Esophagus squamous epithelium (tissue), 5 donors: ENCODE data around the gene YES1. TPM values are rescaled to one million over a fixed set of nuclear protein-coding genes. Genes with fewer than 3 reads are reported as not detected.
"Not testable (repeated sequence)": the region's sequence is repeated elsewhere in the genome, so short reads cannot be mapped to it uniquely, and the experiment has no call there.

Source experiments
- DNase-seq: peaks from one replicate; lab custom pipeline; 2025; lab: John Stamatoyannopoulos, UW
- H3K27ac ChIP-seq, 4 donors: fragments of 200-600 bp; sonication (generic); one replicate each; pipeline ENCODE4 v1.5.1; 2016 to 2019; ENCODE audit warnings: mild to moderate bottlenecking in 1 of 4
- H3K27me3 ChIP-seq, 4 donors: fragments of 200-600 bp; sonication (generic); 1 replicate in 3 of 4; 2 replicates in 1 of 4; pipeline versions ENCODE4 v1.5.1 to v1.6.0; 2017 to 2021; ENCODE audit warnings: antibody characterized with exemption in 1 of 4
- H3K36me3 ChIP-seq, 3 donors: fragments of 200-600 bp; sonication (generic); one replicate each; pipeline ENCODE4 v1.5.1; 2016 to 2019
- H3K4me1 ChIP-seq, 3 donors: fragments of 200-600 bp; sonication (generic); one replicate each; pipeline ENCODE4 v1.5.1; 2017 to 2019
- H3K4me3 ChIP-seq, 4 donors: fragments of 200-600 bp; sonication (generic); 1 replicate in 3 of 4; 2 replicates in 1 of 4; pipeline ENCODE4 v1.5.1; 2016 to 2019; ENCODE audit warnings: mild to moderate bottlenecking in 2 of 4, moderate library complexity in 1 of 4
- H3K9me3 ChIP-seq, 3 donors: fragments of 200-600 bp; sonication (generic); one replicate each; pipeline ENCODE4 v1.5.1; 2016 to 2019
- POLR2A ChIP-seq, 4 donors: fragments of 450-650 bp; IDR thresholded peaks; one replicate each; pipeline ENCODE4 v1.6.1; 2017; ENCODE audit warnings: antibody characterized with exemption in 4 of 4, mild to moderate bottlenecking in 4 of 4, moderate library complexity in 3 of 4
- WGBS, 2 donors: methylation state at CpG; one replicate each; pipeline ENCODE4 v1.1.5; 2018; 5-methylcytosine and 5-hydroxymethylcytosine counted together
- intact Hi-C: fragments of 100-400 bp; cut with DNase I; formaldehyde crosslinking; loops from one replicate; pipeline ENCODE4 v1.15.0; 2022
- total RNA-seq, 4 donors: library from RNA; depleted of rRNA; stranded (reverse); fragments of >200 nt; gene quantifications; one replicate each; pipeline ENCODE4 v1.1.0, GENCODE V29; 2016
- TF ChIP-seq, protein P1 (sequence below), 6 experiments: fragments of 450-650 bp in 4 of 6; fragments of 200-600 bp in 2 of 6; sonication (generic) in 2 of 6; IDR thresholded peaks; one replicate each; pipeline ENCODE4 v1.5.1; 2016 to 2019; ENCODE audit warnings: antibody characterized with exemption in 6 of 6, mild to moderate bottlenecking in 4 of 6, moderate library complexity in 4 of 6
- donor health status: DM: yes; HTN: yes; CAD: no.

YES1 gene
- total RNA-seq, 4 donors from 2014 or later, result 105 to 143 (median 125) TPM

DNA sequence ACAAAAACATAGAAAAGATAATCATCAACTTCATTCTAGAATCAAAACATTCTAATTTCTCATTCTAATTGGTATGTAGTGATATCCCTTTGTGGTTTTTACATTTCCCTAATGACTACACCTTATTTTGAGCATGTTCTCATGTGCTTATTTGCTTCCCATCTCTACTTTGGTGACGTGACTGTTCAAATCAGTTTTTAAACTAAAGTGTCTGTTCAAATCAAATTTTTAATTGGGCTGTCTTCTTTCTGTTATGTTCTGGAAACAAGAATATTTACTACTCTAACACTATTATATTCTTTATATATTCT is 45.5 kb downstream of the YES1 start:
- H3K36me3 ChIP-seq, result no peaks in the 10 kb centered on the region
- 89 to 90% methylated on average over 1 of the region's 1 CpG for WGBS, 2 donors
- no peak overlapping the region for H3K4me3 ChIP-seq
- TF ChIP-seq, protein P1, sequence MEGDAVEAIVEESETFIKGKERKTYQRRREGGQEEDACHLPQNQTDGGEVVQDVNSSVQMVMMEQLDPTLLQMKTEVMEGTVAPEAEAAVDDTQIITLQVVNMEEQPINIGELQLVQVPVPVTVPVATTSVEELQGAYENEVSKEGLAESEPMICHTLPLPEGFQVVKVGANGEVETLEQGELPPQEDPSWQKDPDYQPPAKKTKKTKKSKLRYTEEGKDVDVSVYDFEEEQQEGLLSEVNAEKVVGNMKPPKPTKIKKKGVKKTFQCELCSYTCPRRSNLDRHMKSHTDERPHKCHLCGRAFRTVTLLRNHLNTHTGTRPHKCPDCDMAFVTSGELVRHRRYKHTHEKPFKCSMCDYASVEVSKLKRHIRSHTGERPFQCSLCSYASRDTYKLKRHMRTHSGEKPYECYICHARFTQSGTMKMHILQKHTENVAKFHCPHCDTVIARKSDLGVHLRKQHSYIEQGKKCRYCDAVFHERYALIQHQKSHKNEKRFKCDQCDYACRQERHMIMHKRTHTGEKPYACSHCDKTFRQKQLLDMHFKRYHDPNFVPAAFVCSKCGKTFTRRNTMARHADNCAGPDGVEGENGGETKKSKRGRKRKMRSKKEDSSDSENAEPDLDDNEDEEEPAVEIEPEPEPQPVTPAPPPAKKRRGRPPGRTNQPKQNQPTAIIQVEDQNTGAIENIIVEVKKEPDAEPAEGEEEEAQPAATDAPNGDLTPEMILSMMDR (IDR thresholded peaks at IDR 0.05), result no peak
- no peak for TF ChIP-seq POLR2A (IDR thresholded peaks at IDR 0.05)
- DNase-seq, result no peak
- no peaks in the 10 kb centered on the region for H3K9me3 ChIP-seq
- H3K27ac ChIP-seq, result no peak overlapping the region
- intact Hi-C loops, result no loop called here
- H3K27me3 ChIP-seq, result no peaks in the 10 kb centered on the region
- no peaks in the 10 kb centered on the region for H3K4me1 ChIP-seq

DNA sequence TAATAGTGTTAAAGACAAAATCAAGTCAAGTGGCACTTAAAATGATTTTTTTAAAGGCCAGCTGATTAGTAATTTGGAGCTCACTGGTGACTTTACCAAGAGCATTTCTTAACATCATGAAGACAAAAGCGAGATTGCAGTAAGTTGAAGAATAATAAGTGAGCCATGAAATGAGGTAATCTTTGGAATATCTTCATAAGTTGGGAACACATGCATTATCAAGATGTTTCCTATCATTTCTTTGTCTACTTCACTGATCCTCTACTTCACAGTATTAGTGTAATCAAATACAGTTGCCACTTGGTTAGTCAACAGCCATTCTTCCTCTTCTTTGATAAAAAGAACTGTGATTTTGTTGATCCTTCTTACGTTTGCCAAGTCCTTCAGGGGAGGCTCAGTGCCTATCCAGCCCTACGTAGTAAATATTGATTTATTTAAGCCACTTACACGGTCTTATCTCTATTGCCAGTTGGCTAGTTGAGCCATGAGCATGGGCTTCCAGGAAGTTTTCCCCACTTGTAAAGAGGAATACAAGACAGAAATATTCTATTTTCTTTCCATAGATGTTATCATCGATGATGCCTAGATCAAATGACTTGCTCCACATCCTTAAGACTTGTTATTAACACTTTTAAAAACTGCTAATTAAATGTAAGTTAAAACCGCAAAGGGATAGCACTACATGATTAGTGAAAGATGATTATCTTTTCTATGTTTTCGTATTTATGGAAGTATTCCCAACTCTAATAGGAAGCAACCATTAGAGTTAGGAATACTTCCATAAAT is 46.1 kb downstream of the YES1 start:
- Histone ChIP-seq H3K36me3 (no peaks in the 10 kb centered on the region), H3K4me1 (no peaks in the 10 kb centered on the region), H3K27ac (no peak overlapping the region), H3K4me3 (no peak overlapping the region), H3K9me3 (no peaks in the 10 kb centered on the region), H3K27me3 (no peaks in the 10 kb centered on the region)
- no peak for DNase-seq
- TF ChIP-seq POLR2A (IDR thresholded peaks at IDR 0.05), result no peak
- TF ChIP-seq, protein P1 (IDR thresholded peaks at IDR 0.05), result no peak
- 63 to 73% methylated on average over 7 of the region's 7 CpGs for WGBS, 2 donors
- intact Hi-C loops, result no loop called here

DNA sequence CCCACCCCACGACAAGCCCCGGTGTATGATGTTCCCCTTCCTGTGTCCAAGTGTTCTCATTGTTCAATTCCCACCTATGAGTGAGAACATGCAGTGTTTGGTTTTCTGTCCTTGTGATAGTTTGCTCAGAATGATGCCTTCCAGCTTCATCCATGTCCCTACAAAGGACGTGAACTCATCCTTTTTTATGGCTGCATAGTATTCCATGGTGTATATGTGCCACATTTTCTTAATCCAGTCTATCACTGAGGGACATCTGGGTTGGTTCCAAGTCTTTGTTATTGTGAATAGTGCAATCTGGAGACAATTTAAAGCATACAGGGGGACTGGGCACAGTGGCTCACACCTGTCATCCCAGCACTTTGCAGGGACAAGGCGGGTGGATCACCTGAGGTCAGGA is 52.2 kb downstream of the YES1 start:
- intact Hi-C loops, H3K27ac ChIP-seq: not testable (repeated sequence)
- WGBS, 2 donors, result 88% methylated on average over 4 of the region's 4 CpGs

DNA sequence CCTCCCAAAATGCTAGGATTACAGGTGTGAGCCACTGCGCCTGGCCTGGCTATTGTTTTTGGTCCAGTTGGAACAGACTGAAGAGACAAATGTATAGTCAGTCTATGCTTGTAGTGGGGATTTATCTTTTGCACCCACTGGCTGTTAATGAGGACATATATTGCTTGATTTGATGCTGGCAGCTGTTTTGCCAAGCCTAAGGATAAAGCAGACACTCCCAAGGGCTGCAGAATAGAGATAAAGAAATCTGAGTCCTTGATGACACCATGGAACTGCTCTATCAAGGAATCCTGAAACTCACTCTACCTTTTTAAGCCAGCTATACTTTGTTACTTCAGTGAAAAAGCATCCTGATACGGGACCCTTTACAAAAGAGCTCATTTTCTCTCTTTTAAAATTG is 56.5 kb downstream of the YES1 start:
- intact Hi-C loops, result no loop called here
- 66 to 71% methylated on average over 2 of the region's 2 CpGs for WGBS, 2 donors
- Histone ChIP-seq H3K27me3 (no peaks in the 10 kb centered on the region), H3K4me3 (no peak overlapping the region), H3K4me1 (no peaks in the 10 kb centered on the region), H3K36me3 (peaks cover 0 to 60% (median 0%) of the 10 kb centered on the region in 3 donors), H3K9me3 (no peaks in the 10 kb centered on the region), H3K27ac (no peak overlapping the region)
- DNase-seq, result no peak
- TF ChIP-seq POLR2A (IDR thresholded peaks at IDR 0.05), result no peak
- TF ChIP-seq, protein P1 (IDR thresholded peaks at IDR 0.05), result no peak

More for the DNA sequence above, 52.2 kb downstream of the YES1 start:
- not testable (repeated sequence) for H3K27me3 ChIP-seq, H3K9me3 ChIP-seq, H3K4me1 ChIP-seq, DNase-seq, H3K4me3 ChIP-seq
- H3K36me3 ChIP-seq, result peaks cover 0 to 21% (median 0%) of the 10 kb centered on the region in 3 donors

DNA sequence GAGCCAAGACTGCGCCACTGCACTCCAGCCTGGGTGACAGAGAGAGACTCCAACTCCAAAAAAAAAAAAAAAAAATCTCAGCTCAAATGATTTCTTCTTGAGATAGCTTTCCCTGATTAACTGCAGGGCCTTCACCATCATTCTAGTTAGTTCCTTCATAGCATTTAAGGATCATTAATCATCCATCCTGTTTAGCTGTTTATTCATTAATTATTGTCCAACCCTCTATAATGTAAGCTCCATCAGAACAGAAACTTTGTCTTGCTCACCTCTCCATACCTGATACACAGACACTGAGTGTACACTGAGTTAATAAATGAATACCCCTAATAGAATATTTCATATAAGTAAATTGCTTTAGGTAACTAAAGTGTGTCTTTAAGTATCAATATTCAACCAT is 57.4 kb downstream of the YES1 start:
- Histone ChIP-seq H3K27ac (no peak overlapping the region), H3K4me1 (no peaks in the 10 kb centered on the region), H3K4me3 (no peak overlapping the region), H3K27me3 (no peaks in the 10 kb centered on the region), H3K9me3 (no peaks in the 10 kb centered on the region), H3K36me3 (peaks cover 0 to 64% (median 0%) of the 10 kb centered on the region in 3 donors)
- 78 to 92% methylated on average over 1 of the region's 1 CpG for WGBS, 2 donors
- intact Hi-C loops, result no loop called here
- no peak for TF ChIP-seq POLR2A (IDR thresholded peaks at IDR 0.05)
- TF ChIP-seq, protein P1 (IDR thresholded peaks at IDR 0.05), result no peak
- no peak for DNase-seq
